Stimulated activated CD4-positive, alpha-beta T cell treated with anti-CD3 and anti-CD28 coated beads, Interleukin-4, amount 100 ng/mL, for 1 hour (primary cell): Measurements from ENCODE around the gene HBZ.
"Not testable (repeated sequence)": the region's sequence is repeated elsewhere in the genome, so short reads cannot be mapped to it uniquely, and the experiment has no call there.

Experiments
- DNase-seq: peaks from one replicate; pipeline ENCODE4 v3.0.0-alpha.2; 2020

The HBZ gene

GRCh38 chr16:138049-138417 lies 14.4 kb upstream of the HBZ start:
- DNase-seq = peak; percentile 38

- no peak for DNase-seq
These were observed 12.1 kb upstream of the HBZ start for GRCh38 chr16:140175-140857.

- no peak for DNase-seq
These were observed 10.0 kb upstream of the HBZ start for GRCh38 chr16:142405-142967.

- no peak for DNase-seq
These were observed 9.4 kb upstream of the HBZ start for GRCh38 chr16:143047-143446.

GRCh38 chr16:143456-143855 lies 9.0 kb upstream of the HBZ start:
- DNase-seq = no peak

GRCh38 chr16:144797-145252 lies 7.6 kb upstream of the HBZ start:
- DNase-seq = no peak

- no peak for DNase-seq
These were observed 5.8 kb upstream of the HBZ start for GRCh38 chr16:146646-147045.

GRCh38 chr16:149024-149660 lies 3.3 kb upstream of the HBZ start:
- no peak for DNase-seq

GRCh38 chr16:153129-153521 lies 681 bp downstream of the HBZ start:
- not testable (repeated sequence) for DNase-seq

GRCh38 chr16:153550-154216 lies 1.2 kb downstream of the HBZ start:
- DNase-seq = not testable (repeated sequence)

- peak; percentile 17 for DNase-seq
These were observed 2.0 kb downstream of the HBZ start for GRCh38 chr16:154217-155030.

GRCh38 chr16:155031-155398 lies 2.6 kb downstream of the HBZ start:
- no peak for DNase-seq

GRCh38 chr16:159136-159849 lies 6.8 kb downstream of the HBZ start:
- DNase-seq = no peak

- DNase-seq = not testable (repeated sequence)
These were observed 7.8 kb downstream of the HBZ start for GRCh38 chr16:160242-160641.

GRCh38 chr16:160691-161190 lies 8.3 kb downstream of the HBZ start:
- no peak for DNase-seq

- no peak for DNase-seq
These were observed 10.0 kb downstream of the HBZ start for GRCh38 chr16:162271-162991.

- not testable (repeated sequence) for DNase-seq
These were observed 10.7 kb downstream of the HBZ start for GRCh38 chr16:163139-163538.

GRCh38 chr16:163696-164095 lies 11.3 kb downstream of the HBZ start:
- DNase-seq = not testable (repeated sequence)

- not testable (repeated sequence) for DNase-seq
These were observed 11.8 kb downstream of the HBZ start for GRCh38 chr16:164134-164823.

- DNase-seq = no peak
These were observed 12.5 kb downstream of the HBZ start for GRCh38 chr16:164827-165538.
